ENCODE data around the gene LDHD. TPM values are rescaled to one million over a fixed set of nuclear protein-coding genes. Genes with fewer than 3 reads are reported as not detected.

LDHD gene
- total RNA-seq, 2 donors from 2014 or later: 28.8 to 65.6 TPM

DNA sequence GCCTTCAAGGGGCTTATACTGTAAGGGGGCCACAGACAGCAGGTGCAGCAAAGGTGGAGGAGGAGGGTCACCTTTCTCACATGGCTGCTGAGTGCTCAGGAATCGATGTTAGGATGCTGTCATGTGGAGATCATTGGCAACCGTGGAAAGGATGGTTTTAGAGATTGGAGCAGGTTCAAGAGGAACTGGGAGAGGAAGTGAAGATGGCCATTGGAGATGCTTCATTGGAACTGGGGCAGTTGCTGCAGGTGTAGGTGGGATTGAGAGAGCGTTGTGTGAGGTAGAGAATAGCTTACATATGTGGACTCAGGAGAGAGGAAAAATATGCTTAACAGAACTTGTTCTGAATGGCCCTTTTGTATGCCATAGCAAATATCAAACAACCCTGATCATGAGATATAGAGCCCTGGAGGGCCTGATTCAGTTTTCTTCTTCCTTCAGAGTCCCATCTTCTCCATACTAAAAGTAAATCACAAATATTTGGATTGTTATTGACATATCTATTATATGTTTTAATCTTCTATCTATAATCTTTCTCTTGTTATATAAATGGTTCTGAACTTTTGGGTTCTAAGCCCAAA lies 40.8 kb downstream of the LDHD start:
- Histone ChIP-seq H3K36me3 (no peaks in the 10 kb centered on the region), H3K27ac (no peak overlapping the region), H3K9me3 (no peaks in the 10 kb centered on the region), H3K4me1 (peaks cover 0 to 21% of the 10 kb centered on the region in 2 donors), H3K27me3 (no peaks in the 10 kb centered on the region), H3K4me3 (no peak overlapping the region)
- no peak for DNase-seq (ENCODE audit: low spot score)
- TF ChIP-seq, protein P1, sequence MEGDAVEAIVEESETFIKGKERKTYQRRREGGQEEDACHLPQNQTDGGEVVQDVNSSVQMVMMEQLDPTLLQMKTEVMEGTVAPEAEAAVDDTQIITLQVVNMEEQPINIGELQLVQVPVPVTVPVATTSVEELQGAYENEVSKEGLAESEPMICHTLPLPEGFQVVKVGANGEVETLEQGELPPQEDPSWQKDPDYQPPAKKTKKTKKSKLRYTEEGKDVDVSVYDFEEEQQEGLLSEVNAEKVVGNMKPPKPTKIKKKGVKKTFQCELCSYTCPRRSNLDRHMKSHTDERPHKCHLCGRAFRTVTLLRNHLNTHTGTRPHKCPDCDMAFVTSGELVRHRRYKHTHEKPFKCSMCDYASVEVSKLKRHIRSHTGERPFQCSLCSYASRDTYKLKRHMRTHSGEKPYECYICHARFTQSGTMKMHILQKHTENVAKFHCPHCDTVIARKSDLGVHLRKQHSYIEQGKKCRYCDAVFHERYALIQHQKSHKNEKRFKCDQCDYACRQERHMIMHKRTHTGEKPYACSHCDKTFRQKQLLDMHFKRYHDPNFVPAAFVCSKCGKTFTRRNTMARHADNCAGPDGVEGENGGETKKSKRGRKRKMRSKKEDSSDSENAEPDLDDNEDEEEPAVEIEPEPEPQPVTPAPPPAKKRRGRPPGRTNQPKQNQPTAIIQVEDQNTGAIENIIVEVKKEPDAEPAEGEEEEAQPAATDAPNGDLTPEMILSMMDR (IDR thresholded peaks at IDR 0.05): no peak

DNA sequence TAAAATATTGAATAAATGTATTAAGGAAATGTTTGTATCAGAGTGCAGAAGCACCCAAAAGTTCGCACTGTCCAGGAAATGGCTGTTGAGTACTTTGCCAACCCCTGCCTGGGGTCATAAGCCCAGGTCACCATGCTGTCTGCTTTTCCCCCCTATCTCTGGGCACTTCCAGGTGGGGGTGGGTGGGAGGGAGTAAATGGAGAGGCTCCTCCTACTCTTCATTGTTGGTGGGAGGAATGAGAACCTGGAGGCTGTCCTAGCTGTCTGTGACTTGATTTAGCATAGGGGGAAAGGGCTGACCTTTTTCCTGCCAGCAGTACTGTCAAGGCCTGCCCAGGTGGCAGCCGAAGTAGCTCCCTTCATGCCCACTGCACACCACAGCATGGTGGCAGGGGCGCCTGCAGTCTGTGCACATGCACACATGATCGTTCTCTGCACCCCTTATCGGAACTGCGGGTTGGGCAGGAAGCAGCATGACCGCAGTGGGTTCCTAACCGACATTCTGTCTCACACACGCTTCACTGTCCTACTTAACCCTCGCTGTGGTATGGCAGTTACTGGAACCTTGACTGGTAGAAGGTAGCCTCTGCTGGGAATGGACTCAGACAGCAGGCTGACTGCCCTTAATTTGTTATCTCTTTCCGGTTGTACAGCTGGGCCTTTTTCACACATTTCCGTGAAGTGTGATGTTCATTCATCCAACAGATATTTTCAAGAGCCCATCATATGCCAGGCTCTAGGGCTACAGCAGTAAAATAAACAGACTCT lies 41.5 kb downstream of the LDHD start:
- TF ChIP-seq, protein P1 (IDR thresholded peaks at IDR 0.05): no peak
- peaks cover 0 to 25% of the 10 kb centered on the region in 2 donors for H3K4me1 ChIP-seq
- H3K27ac ChIP-seq: no peak overlapping the region

DNA sequence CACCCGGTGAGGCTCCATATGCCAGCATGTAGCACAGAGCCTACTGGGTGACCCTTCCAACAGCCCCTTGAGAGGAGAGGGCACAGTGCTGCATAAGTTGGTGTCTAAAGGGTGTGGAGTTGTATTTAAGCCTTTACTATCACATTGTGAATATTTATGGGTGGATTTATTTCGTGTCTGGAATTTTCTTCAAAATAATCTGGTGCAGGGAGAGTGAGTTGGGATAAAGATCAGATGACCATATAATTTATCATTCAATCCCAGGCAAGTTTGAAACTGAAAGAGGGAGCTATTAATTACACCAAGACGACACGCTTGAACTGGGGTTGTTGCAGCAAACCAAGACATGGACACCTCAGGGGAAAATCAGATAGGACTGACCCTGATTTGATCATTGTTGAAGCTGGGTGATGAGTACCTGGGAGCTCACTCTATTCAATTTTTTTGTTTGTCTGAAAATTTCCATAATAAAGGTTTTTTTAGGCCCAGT lies 42.2 kb downstream of the LDHD start:
- peaks cover 0 to 33% of the 10 kb centered on the region in 2 donors for H3K4me1 ChIP-seq
- H3K27ac ChIP-seq: no peak overlapping the region
- TF ChIP-seq, protein P1 (IDR thresholded peaks at IDR 0.05): no peak

More for the DNA sequence above, 41.5 kb downstream of the LDHD start:
- no peak for DNase-seq (ENCODE audit: low spot score)
- H3K36me3 ChIP-seq: no peaks in the 10 kb centered on the region
- H3K27me3 ChIP-seq: no peaks in the 10 kb centered on the region
- no peak overlapping the region for H3K4me3 ChIP-seq
- no peaks in the 10 kb centered on the region for H3K9me3 ChIP-seq

DNA sequence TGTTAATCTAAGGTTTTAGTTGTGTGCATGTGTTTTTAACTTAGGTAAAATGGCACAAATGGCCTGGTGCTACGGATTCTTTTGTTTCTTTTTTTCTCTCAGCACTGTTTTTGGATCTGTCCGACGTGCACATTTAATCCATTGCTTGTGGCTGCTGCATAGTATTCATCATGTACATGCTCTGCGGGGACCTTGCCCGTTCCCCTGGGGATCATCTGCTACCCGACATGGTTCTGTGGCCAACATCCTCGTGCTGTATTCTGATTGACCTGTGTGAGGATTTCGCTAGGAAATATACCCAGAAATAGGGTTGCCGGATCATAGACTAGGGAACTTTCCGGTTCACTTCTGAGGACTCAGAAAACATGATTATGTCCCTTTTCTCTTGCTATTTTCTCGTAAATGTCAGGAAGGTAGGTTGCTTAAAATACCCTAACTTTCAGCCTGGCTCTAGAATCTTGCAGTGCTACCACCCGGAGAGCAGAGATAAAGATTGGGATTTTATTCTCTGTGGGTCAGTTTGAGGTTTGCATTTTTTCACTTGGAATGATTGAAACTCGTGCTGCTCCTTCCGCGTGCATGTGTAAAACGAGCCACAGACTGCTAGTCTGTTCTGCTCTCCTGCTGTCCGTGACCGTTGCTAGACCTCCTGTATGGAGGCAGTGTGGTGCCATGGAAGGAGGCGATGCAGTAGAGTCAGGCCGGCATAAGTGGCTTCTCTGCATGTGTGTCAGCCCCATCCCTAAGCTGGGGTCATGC lies 42.9 kb downstream of the LDHD start:
- no peak overlapping the region for H3K27ac ChIP-seq
- H3K4me1 ChIP-seq: peaks cover 0 to 33% of the 10 kb centered on the region in 2 donors
- no peak for DNase-seq (ENCODE audit: low spot score)
- no peaks in the 10 kb centered on the region for H3K27me3 ChIP-seq
- no peaks in the 10 kb centered on the region for H3K36me3 ChIP-seq
- no peaks in the 10 kb centered on the region for H3K9me3 ChIP-seq
- TF ChIP-seq, protein P1 (IDR thresholded peaks at IDR 0.05): no peak
- no peak overlapping the region for H3K4me3 ChIP-seq

More for the DNA sequence above, 42.2 kb downstream of the LDHD start:
- H3K9me3 ChIP-seq: no peaks in the 10 kb centered on the region
- no peak overlapping the region for H3K4me3 ChIP-seq
- DNase-seq (ENCODE audit: low spot score): no peak
- no peaks in the 10 kb centered on the region for H3K36me3 ChIP-seq
- no peaks in the 10 kb centered on the region for H3K27me3 ChIP-seq

DNA sequence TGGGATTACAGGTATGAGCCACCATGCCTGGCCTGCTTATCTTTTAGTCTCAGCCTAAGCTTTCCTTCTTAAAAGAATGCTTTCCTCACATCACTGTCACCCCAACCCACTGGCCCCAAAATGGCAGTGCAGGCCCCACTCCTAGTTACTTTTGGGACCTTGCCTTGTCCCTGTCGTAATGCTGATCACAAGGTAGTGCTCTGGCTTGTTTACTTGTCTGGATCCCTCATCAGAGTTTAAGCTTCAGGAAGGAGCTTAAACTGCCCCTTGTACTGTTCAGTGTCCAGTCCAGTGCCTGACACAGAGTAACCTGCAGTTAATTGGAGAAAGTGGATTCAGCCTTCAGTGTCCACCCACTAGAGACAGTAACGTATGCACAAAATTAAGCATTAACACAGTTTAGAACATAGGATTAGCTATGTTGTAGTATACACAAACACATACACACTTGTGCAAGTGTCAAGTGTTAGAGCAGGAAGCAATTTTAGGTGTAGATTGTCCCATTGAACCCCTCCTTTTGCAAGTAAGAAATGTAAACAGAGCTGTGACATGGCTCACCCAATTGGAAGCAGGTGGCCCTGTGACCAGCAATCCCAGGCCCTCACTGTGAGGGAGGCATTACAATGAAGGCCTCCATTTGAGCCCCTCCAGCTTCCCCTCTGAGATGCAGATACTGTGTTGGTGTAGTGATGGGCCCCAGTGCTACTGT lies 44.2 kb downstream of the LDHD start:
- TF ChIP-seq, protein P1 (IDR thresholded peaks at IDR 0.05): no peak
- H3K36me3 ChIP-seq: no peaks in the 10 kb centered on the region
- peaks cover 0 to 33% of the 10 kb centered on the region in 2 donors for H3K4me1 ChIP-seq
- no peak for DNase-seq (ENCODE audit: low spot score)
- no peak overlapping the region for H3K4me3 ChIP-seq
- no peaks in the 10 kb centered on the region for H3K9me3 ChIP-seq
- H3K27me3 ChIP-seq: no peaks in the 10 kb centered on the region
- H3K27ac ChIP-seq: no peak overlapping the region

All from right atrium auricular region (tissue), 2 donors.